ENCODE data around the gene DENR.

- TF ChIP-seq POLR2A (IDR thresholded peaks at IDR 0.05) (no peak), CTCF (IDR thresholded peaks at IDR 0.05) (no peak)
Observed at GRCh38 chr12:122790393-122791075, 37.9 kb downstream of the DENR start.

Data from Peyer's patch (tissue), 4 donors.